ENCODE results near the gene P2RY10. TPM values are rescaled to one million over a fixed set of nuclear protein-coding genes. Genes with fewer than 3 reads are reported as not detected.

The P2RY10 gene
- total and polyA plus RNA-seq, 9 donors, result 0.11 to 1.9 (median 0.28) TPM; not detected in 3

- H3K27me3 ChIP-seq, result no peaks in the 10 kb centered on the region
- WGBS, 3 donors, result 39 to 47% (median 46%) methylated on average over 2 of the region's 2 CpGs
- intact Hi-C loops (cut with DNase I), result no loop called here
Measured at GRCh38 chrX:78957049-78957767, 12.0 kb downstream of the P2RY10 start.

DNA sequence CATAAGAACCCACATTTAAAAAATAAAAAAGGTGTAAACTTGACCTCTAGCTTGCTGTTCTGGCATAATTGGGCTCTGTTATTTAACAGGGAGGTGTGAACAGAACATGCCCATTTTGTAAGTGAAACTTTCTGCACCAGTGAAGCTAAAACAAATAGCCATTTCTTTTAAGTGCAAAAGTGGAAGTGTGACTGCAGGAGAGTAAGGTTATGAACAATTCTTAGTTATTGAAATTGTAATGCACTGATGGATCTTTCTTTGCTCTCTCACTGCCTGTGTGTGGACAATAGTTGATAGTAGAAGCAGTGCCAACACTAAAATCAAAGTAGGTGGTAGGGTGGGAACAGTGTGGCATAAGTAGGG is 12.6 kb downstream of the P2RY10 start:
- no peaks in the 10 kb centered on the region for H3K9me3 ChIP-seq
- no peaks in the 10 kb centered on the region for H3K4me1 ChIP-seq (ENCODE audit: insufficient read depth)
- H3K27ac ChIP-seq, result no peak overlapping the region
- no peak for DNase-seq
- no peak overlapping the region for H3K4me3 ChIP-seq
- no peaks in the 10 kb centered on the region for H3K27me3 ChIP-seq
- TF ChIP-seq EP300 (IDR thresholded peaks at IDR 0.05) (no peak), CTCF (IDR thresholded peaks at IDR 0.05) (no peak)
- no peaks in the 10 kb centered on the region for H3K36me3 ChIP-seq
- intact Hi-C loops (cut with DNase I), result no loop called here

More at GRCh38 chrX:78957049-78957767, 12.0 kb downstream of the P2RY10 start:
- H3K27ac ChIP-seq, result no peak overlapping the region
- H3K4me3 ChIP-seq, result no peak overlapping the region
- TF ChIP-seq POLR2A (IDR thresholded peaks at IDR 0.05) (no peak), CTCF (IDR thresholded peaks at IDR 0.05) (no peak), EP300 (IDR thresholded peaks at IDR 0.05) (no peak)
- DNase-seq, result no peak
- no peaks in the 10 kb centered on the region for H3K4me1 ChIP-seq (ENCODE audit: insufficient read depth)
- no peaks in the 10 kb centered on the region for H3K9me3 ChIP-seq
- H3K36me3 ChIP-seq, result no peaks in the 10 kb centered on the region

DNA sequence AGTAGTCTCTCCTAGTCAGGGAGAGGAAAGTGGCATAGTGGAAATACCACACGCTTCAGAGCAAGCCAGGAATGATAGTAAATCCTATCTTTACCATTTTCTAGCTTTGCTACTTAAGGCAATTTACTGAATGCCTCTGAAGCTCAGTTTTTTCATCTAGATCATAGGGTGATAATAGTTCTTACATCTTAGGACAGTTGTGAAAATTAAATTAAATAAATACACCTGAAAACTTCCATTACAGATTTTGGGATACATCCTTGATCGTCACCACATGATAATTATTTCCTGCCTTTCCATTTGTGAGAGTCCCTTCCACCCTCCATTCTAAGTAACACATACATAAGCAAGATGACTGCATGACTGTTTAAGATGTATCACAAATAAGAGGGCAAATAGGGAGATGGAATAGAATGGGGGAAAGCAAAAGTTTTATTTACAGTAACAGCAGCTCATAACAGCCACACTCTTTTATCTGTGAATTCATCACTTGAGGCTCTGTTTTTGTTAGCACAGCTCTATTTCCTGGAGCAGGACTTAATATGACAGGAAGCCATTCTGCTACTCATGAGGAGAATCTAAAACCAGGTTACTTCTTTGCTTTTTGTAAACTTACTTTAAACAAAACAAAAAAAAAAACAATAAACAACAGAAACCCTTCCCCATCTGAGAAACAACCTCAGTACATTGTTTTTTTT is 13.4 kb downstream of the P2RY10 start:
- Histone ChIP-seq H3K27me3 (no peaks in the 10 kb centered on the region), H3K27ac (no peak overlapping the region), H3K9me3 (no peaks in the 10 kb centered on the region), H3K4me3 (no peak overlapping the region), H3K36me3 (no peaks in the 10 kb centered on the region), H3K4me1 (ENCODE audit: insufficient read depth) (no peaks in the 10 kb centered on the region)
- no peak for TF ChIP-seq POLR2A (IDR thresholded peaks at IDR 0.05)
- TF ChIP-seq CTCF (IDR thresholded peaks at IDR 0.05), result no peak
- no peak for TF ChIP-seq EP300 (IDR thresholded peaks at IDR 0.05)
- WGBS, 3 donors, result 63 to 72% (median 68%) methylated on average over 2 of the region's 2 CpGs
- no peak for DNase-seq
- intact Hi-C loops (cut with DNase I), result no loop called here

DNA sequence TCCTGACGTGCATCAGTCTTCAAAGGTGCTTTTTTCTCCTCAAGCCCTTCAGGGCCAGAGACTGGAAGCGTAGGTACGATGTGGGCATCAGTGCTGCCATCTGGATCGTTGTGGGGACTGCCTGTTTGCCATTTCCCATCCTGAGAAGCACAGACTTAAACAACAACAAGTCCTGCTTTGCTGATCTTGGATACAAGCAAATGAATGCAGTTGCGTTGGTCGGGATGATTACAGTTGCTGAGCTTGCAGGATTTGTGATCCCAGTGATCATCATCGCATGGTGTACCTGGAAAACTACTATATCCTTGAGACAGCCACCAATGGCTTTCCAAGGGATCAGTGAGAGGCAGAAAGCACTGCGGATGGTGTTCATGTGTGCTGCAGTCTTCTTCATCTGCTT is 15.7 kb downstream of the P2RY10 start:
- Histone ChIP-seq H3K9me3 (no peaks in the 10 kb centered on the region), H3K4me3 (no peak overlapping the region), H3K4me1 (ENCODE audit: insufficient read depth) (no peaks in the 10 kb centered on the region), H3K27ac (no peak overlapping the region), H3K36me3 (no peaks in the 10 kb centered on the region), H3K27me3 (no peaks in the 10 kb centered on the region)
- intact Hi-C loops (cut with DNase I), result no loop called here
- no peak for TF ChIP-seq EP300 (IDR thresholded peaks at IDR 0.05)
- TF ChIP-seq POLR2A (IDR thresholded peaks at IDR 0.05), result no peak
- TF ChIP-seq CTCF (IDR thresholded peaks at IDR 0.05), result no peak
- WGBS, 3 donors, result 71 to 79% (median 72%) methylated on average over 8 of the region's 8 CpGs
- no peak for DNase-seq
